Mononuclear cell (primary cell): ENCODE results near the gene COG5. TPM values are rescaled to one million over a fixed set of nuclear protein-coding genes. Genes with fewer than 3 reads are reported as not detected.

Experiments used
- H3K27me3 ChIP-seq: 2 replicates; pipeline ENCODE4 v1.6.0; 2011; ENCODE audit warnings: low read length, control low read depth; ENCODE audit not compliant: insufficient read depth
- H3K4me1 ChIP-seq: 2 replicates; pipeline ENCODE4 v1.5.1; 2011; ENCODE audit warnings: mild to moderate bottlenecking, low read length, control low read depth; ENCODE audit not compliant: insufficient read depth
- H3K4me3 ChIP-seq: 2 replicates; pipeline ENCODE4 v1.5.1; 2011; ENCODE audit warnings: mild to moderate bottlenecking, low read length, moderate library complexity
- H3K9me3 ChIP-seq: 2 replicates; pipeline ENCODE4 v1.5.1; 2011; ENCODE audit warnings: low read depth, mild to moderate bottlenecking, control low read depth, low read length
- total RNA-seq: library from RNA; depleted of rRNA; stranded (reverse); fragments of >200 nt; gene quantifications from one replicate; pipeline ENCODE4 v1.2.3, GENCODE V29; 2012

The COG5 gene
- total RNA-seq, 1 donor = 78.9 TPM

DNA sequence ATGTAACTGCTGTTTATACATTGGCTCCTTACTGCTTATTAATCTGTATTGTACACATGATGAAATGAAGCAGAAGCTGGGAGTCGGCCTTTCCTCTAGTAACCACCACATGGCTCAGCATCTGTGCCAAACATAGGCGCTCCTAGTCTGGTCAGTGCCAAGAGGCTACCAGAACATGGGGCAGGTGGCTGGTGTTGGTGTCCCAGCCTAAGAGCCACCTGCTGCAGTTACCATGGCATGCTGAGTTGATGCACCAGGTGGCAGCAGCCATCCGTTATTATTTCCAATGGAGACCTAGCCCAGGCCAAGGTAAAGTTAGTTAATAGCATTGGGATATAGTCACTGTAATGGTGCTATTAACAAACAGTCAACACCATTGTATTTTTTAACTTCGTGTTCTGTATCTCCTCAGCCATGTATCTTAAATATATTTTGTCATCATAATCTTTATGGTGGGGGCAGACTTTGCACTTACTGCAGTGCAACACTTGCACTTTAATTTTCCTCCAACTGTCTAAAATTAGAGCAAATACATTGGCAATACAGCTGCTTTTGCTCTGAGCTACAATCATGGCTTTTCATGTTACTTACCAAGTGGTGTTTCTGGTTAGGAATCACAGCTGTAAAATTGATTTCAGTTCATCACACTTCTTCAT lies 361.8 kb downstream of the COG5 start:
- Histone ChIP-seq H3K27me3 (no peaks in the 10 kb centered on the region), H3K9me3 (no peaks in the 10 kb centered on the region), H3K4me1 (no peaks in the 10 kb centered on the region), H3K4me3 (no peak overlapping the region)

DNA sequence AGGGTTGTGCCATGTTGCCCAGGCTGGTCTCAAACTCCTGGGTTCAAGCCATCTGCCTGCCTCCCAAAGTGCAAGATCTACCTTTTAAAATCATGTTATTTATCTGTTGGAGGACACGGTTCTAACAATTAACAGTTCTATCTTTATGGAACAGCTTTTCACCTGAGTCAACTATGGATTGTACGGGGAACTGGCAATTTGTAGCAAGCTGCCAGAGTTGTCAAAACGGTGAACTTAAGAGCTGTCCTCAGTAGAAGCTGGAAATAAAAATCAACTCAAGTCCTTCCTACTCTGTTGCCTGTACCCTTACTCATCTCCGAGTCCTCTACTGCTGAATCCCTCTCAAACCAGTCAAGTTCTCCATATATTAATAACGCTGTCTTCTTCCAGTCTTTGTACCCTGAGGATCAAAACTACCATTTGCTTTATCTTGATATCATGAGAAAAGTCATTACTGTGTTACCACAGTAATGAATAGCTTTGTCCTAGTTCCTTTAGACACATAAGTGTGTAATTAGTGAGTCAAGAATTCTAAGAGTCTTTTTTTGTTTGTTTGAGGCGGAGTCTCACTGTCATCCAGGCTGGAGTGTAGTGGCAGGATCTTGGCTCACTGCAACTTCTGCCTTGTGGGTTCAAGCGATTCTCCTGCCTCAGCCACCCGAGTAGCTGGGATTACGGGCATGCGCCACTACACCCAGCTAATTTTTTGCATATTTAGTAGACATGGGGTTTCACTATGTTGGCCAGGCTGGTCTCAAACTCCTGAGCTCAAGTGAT lies 366.7 kb downstream of the COG5 start:
- no peaks in the 10 kb centered on the region for H3K27me3 ChIP-seq
- no peak overlapping the region for H3K4me3 ChIP-seq
- no peaks in the 10 kb centered on the region for H3K4me1 ChIP-seq
- H3K9me3 ChIP-seq = no peaks in the 10 kb centered on the region

DNA sequence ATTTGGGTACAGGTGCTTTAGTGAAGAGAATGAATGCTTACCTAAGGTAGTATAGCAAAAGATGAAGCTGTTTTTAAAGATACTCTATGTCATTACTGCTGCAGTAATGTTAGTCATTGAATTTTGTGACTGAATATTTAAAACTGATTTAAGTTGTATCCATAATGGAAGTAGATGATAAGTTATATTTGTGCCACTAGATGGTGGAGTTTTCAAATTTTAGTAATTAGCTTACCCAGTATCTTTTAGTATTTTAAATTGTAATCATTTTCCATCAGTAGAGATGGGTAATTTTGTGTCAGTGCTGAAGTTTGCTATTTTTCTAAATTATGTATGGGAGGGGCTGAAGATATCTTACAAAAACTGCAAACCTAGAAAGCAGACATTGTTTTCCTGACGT lies 369.7 kb downstream of the COG5 start:
- no peaks in the 10 kb centered on the region for H3K9me3 ChIP-seq
- H3K4me1 ChIP-seq = no peaks in the 10 kb centered on the region
- no peak overlapping the region for H3K4me3 ChIP-seq
- H3K27me3 ChIP-seq = no peaks in the 10 kb centered on the region

DNA sequence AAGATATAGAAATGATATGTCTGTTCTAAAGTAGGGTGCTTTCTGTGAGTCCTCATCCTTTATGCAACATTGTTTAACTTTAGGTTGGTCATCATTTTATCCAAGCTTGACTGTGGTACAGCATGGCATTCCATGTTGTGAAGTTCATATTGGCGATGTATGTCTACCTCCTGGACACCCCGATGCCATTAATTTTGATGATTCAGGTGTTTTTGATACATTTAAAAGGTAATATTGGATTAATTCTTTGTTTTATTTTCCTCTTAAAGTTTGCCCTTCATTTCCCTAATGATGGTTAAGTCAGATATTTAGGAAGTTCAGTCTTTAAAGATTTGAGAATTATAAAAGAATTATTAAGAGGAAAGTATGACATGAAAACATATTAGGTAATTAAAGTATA lies 373.6 kb downstream of the COG5 start:
- Histone ChIP-seq H3K4me1 (no peaks in the 10 kb centered on the region), H3K27me3 (no peaks in the 10 kb centered on the region), H3K9me3 (no peaks in the 10 kb centered on the region), H3K4me3 (no peak overlapping the region)

DNA sequence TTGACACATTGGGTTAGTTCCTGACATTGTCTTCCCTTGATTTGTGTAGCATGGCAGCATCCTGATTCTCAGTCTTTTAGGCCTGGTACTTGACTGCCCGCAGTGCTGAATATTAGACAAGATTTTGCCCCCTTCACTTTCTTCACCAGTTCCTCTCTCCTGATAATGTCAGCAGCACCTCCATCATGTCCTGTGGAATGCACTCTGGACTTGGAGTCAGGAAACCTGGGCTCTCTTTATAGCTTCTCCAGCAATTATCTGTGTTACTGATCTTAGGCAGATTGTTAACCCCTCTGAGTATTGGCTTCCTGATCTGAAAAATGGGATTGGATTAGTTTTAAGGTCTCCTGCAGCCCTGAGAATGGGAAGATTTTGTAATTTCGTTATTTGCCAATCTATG lies 375.9 kb downstream of the COG5 start:
- Histone ChIP-seq H3K4me1 (no peaks in the 10 kb centered on the region), H3K27me3 (no peaks in the 10 kb centered on the region), H3K4me3 (no peak overlapping the region), H3K9me3 (no peaks in the 10 kb centered on the region)

DNA sequence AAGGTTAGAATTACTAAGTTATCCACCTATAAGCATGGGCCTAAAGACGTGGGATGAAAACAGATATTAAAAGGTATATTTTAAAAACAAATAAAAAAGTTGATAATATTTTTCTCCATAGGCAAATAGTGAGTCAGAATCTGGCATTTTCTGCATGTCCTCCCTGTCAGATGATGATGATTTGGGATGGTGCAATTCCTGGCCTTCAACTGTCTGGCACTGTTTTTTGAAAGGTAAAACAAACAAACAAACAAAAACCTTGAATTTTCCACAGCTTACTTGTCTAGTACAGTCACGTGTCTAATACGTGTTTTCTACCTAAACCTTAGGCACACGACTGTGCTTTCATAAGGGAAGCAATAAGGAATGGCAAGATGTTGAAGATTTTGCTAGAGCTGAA lies 377.5 kb downstream of the COG5 start:
- Histone ChIP-seq H3K4me1 (no peaks in the 10 kb centered on the region), H3K27me3 (no peaks in the 10 kb centered on the region), H3K4me3 (no peak overlapping the region), H3K9me3 (no peaks in the 10 kb centered on the region)

DNA sequence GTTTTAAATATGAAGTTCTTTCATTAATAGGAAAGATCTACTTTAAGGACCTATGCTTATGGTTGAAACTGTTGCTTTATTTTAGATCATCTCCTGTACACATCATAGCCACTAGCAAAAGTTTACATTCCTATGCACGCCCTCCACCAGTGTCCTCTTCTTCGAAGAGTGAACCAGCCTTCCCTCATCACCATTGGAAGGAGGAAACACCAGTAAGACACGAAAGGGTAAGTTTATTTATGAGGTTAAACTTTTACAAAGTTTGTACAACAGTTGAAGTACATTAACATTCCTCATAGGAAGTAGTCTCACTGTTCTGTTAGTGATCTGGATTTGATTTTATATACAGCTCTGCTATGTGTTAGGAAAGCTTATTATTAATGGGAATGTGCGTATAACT lies 378.0 kb downstream of the COG5 start:
- Histone ChIP-seq H3K27me3 (no peaks in the 10 kb centered on the region), H3K4me1 (no peaks in the 10 kb centered on the region), H3K4me3 (no peak overlapping the region), H3K9me3 (no peaks in the 10 kb centered on the region)

DNA sequence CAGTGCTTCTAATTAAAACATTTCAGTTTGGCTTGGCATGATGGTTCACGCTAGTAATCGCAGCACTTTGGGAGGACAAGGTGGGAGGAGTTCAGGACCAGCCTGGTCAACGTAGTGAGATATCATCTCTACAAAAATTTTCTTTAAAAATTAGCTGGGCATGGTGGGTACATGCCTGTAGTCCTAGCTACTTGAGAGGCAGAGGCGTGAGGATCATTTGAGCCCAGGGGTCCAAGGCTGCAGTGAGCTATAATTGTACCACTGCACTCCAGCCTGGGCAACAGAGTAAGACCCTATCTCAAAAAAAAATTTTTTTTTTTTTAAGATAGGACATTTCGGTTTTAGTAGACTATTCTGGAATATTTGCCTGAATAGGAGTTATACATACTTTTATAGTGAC lies 382.5 kb downstream of the COG5 start:
- no peaks in the 10 kb centered on the region for H3K9me3 ChIP-seq
- no peaks in the 10 kb centered on the region for H3K27me3 ChIP-seq
- H3K4me1 ChIP-seq = peaks cover 7% of the 10 kb centered on the region
- H3K4me3 ChIP-seq = no peak overlapping the region

DNA sequence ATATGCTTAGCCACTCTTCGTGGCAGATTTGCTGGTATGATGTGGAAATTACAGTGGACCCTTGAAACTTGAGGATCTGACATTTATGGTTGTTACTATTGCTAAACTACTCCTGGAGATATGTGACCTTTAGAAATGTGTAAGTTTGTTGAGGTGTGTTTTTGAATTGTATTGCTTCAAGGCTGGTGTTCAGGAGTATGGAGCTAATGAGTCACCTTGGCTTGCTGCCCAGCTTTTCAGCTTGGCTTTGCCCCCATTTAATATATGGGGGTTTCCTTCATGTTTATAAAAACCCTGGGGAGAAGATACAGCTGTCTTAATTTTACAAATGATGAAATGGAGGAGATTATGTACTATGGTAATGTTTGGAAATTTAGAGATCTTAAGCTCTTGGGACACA lies 383.3 kb downstream of the COG5 start:
- peaks cover 11% of the 10 kb centered on the region for H3K4me1 ChIP-seq
- H3K27me3 ChIP-seq = no peaks in the 10 kb centered on the region
- H3K9me3 ChIP-seq = no peaks in the 10 kb centered on the region
- no peak overlapping the region for H3K4me3 ChIP-seq

DNA sequence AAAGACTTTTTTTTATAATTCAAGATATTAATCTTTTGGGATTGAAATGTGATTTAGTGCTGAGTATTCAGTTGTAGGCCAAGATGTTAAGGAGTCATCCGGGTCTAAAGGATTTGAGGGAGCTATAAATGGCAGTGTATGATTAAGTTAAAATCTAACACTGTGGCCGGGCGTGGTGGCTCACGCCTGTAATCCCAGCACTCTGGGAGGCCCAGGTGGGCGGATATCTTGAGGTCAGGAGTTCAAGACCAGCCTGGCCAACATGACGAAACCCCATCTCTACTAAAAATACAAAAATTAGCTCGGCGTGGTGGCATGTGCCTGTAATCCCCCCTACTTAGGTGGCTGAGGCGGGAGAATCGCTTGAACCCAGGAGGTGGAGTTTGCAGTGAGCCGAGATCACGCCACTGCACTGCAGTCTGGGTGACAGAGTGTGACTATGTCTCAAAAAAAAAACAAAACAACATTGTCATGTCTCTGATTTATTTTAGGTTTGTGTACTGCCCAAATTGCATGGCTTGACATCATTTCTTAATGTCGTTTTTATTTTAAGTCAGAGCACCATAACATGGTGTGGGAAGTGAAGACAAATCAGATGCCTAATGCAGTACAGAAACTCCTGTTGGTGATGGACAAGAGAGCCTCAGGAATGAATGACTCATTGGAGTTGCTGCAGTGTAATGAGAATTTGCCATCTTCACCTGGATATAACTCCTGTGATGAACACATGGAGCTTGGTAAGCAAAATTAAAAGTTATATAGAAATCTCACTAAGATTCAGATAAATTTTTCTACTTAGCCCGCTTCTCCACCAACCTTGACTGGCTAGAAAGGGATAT lies 384.2 kb downstream of the COG5 start:
- H3K27me3 ChIP-seq = no peaks in the 10 kb centered on the region
- no peak overlapping the region for H3K4me3 ChIP-seq
- no peaks in the 10 kb centered on the region for H3K9me3 ChIP-seq
- peaks cover 12% of the 10 kb centered on the region for H3K4me1 ChIP-seq

DNA sequence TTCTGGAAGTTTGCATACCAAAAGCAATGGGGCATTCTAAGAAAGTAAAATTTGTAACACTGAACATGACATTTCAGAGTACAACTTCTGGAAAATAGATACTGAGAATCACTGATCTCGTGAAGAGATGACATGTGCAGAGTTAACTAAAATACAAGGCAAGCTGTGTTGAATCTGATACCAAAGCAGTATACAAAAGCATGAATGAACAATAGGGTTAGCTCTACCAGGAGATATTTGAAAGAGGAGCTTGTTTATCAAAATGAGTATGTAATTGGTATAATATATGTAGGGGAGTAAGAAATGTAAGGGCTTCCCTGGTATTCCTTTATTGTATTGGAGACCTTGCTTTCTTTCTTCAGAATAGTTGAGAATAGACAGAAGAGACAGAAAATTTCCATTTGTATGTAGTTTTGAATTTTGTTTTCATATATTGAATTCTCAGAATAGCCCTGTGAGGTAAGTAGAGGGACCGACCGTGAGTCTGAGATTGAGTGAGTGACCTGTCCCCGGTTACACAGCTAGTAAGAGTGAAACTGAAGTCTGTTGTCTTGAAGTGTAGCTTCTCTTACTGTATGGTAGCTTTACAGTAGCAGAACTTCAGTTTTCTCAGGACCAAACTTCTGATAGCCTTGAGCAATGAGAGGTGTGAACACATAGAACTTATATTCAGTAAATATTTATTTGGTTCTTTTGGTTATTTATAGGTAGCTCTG lies 389.9 kb downstream of the COG5 start:
- Histone ChIP-seq H3K9me3 (no peaks in the 10 kb centered on the region), H3K4me1 (peaks cover 24% of the 10 kb centered on the region), H3K27me3 (no peaks in the 10 kb centered on the region), H3K4me3 (no peak overlapping the region)

DNA sequence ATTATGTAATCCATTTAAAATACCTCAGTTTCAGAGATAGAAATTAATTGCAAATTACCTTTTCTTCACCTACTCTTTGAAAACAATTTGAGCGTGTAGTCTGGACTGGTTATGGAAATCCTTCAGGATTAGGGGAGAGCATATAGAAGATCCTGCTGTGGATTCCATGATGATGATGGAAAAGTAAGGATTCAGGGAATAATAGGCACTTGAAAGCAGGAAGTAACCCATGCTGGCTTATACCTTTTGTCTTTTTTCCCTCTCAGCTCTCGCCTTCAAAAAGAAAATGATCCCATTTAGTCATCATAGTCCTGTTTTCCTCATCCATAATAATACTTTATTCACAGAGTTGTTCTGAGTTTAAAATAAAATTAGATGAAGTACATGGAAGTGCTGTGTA lies 390.5 kb downstream of the COG5 start:
- H3K9me3 ChIP-seq = no peaks in the 10 kb centered on the region
- H3K4me3 ChIP-seq = no peak overlapping the region
- H3K27me3 ChIP-seq = no peaks in the 10 kb centered on the region
- H3K4me1 ChIP-seq = peaks cover 24% of the 10 kb centered on the region

DNA sequence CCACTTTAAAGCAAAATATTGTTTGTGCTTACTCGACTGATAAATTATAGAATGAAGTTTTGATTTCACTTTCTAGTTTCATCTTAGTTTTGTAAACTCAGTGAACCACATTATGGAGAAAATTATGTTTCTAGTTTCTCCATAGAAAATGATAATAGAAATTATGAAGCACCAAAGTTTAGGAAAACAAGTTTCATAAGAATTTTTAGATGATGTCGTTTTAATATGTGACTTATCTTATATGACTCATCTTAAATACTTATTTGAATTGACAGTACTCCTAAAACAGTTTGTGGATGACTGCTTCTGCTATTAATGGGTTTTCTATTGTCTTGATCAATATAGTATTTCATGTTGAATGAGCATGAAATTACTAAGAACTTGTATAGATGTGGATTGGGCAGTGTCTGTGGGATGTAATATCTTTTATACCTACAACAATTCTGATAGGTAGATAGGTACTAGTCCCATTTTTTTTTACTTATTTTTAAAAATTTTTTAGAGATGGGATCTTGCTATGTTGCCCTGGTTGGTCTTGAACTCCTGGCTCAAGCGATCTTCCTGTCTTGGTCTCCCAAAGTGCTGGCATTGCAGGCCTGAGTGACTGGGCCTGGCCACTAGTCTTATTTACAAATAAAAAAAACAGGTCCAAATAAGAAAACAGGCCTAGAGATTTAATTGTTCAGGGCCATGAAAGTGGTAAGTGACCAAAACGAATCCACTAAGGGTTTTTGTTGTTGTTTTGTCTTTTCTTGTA lies 391.3 kb downstream of the COG5 start:
- Histone ChIP-seq H3K4me1 (peaks cover 24% of the 10 kb centered on the region), H3K4me3 (no peak overlapping the region), H3K27me3 (no peaks in the 10 kb centered on the region), H3K9me3 (no peaks in the 10 kb centered on the region)

DNA sequence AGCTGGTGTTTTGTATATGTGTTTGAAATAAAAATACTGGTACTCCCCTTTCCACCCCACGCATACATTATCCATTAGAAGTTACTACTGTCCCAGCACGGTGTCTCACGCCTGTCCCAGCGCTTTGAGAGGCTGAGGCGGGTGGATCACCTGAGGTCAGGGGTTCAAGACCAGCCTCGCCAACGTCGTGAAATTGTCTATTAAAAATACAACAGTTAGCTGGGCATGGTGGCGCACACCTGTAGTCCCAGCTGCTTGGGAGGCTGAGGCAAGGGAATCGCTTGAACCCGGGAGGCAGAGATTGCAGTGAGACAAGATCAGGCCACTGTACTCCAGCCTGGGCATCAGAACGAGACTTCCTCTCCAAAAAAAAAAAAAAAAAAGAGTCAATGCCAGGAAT lies 392.2 kb downstream of the COG5 start:
- Histone ChIP-seq H3K9me3 (no peaks in the 10 kb centered on the region), H3K27me3 (no peaks in the 10 kb centered on the region), H3K4me1 (peaks cover 24% of the 10 kb centered on the region), H3K4me3 (no peak overlapping the region)
